DND-41 (cell line): ENCODE measurements around the gene KAZN.

Experiments used
- ATAC-seq: fragments of 200-7000 bp; cut with Tn5 transposase; 3 replicates; pipeline ENCODE4 v1.9.1; 2021; ENCODE audit warnings: low read depth; ENCODE audit not compliant: insufficient read depth
- DNase-seq: peaks from one replicate; pipeline ENCODE4 v3.0.0-alpha.2; 2020
- H2AFZ ChIP-seq: 2 replicates; pipeline ENCODE4 v1.6.0; 2012; ENCODE audit warnings: low read depth, low read length
- H3K27ac ChIP-seq: 2 replicates; pipeline ENCODE4 v1.5.1; 2012; ENCODE audit warnings: low read length, inconsistent platforms
- H3K27me3 ChIP-seq: fragments of 200-600 bp; sonication (generic); 2 replicates; pipeline ENCODE4 v1.6.0; 2012; ENCODE audit warnings: low read length, mild to moderate bottlenecking, inconsistent platforms; ENCODE audit not compliant: insufficient read depth, poor library complexity
- H3K36me3 ChIP-seq: 2 replicates; pipeline ENCODE4 v1.5.1; 2012; ENCODE audit warnings: low read length, inconsistent platforms; ENCODE audit not compliant: insufficient read depth
- H3K4me1 ChIP-seq: 2 replicates; pipeline ENCODE4 v1.5.1; 2012; ENCODE audit warnings: mild to moderate bottlenecking, low read length; ENCODE audit not compliant: insufficient read depth
- H3K4me2 ChIP-seq: 2 replicates; pipeline ENCODE4 v1.6.0; 2012; ENCODE audit warnings: mild to moderate bottlenecking, moderate library complexity, low read length, inconsistent platforms; ENCODE audit not compliant: insufficient read depth
- H3K4me3 ChIP-seq, 2 experiments: fragments of 200-600 bp in 1 of 2; shearing (Covaris generic) in 1 of 2; 2 replicates each; pipeline ENCODE4 v1.5.1; 2012 to 2016; ENCODE audit warnings: inconsistent platforms in 2 of 2, low read length in 2 of 2, mild to moderate bottlenecking in 2 of 2, low read depth in 1 of 2, moderate library complexity in 1 of 2
- H3K79me2 ChIP-seq: 2 replicates; pipeline ENCODE4 v1.6.0; 2012; ENCODE audit warnings: low read length, inconsistent platforms; ENCODE audit not compliant: insufficient read depth
- H3K9ac ChIP-seq: 2 replicates; pipeline ENCODE4 v1.6.0; 2012; ENCODE audit warnings: low read depth, mild to moderate bottlenecking, inconsistent platforms, low read length, moderate library complexity
- H3K9me3 ChIP-seq: 2 replicates; pipeline ENCODE4 v1.5.1; 2012; ENCODE audit warnings: low read length, moderate library complexity, mild to moderate bottlenecking, inconsistent platforms; ENCODE audit not compliant: insufficient read depth, severe bottlenecking
- H4K20me1 ChIP-seq: 2 replicates; pipeline ENCODE4 v1.6.0; 2012; ENCODE audit warnings: low read length; ENCODE audit not compliant: insufficient read depth
- EZH2 ChIP-seq: IDR thresholded peaks from 3 replicates; pipeline ENCODE4 v1.6.1; 2012; ENCODE audit warnings: borderline replicate concordance, low read depth, mild to moderate bottlenecking, moderate library complexity, low read length, inconsistent platforms; ENCODE audit not compliant: severe bottlenecking
- TF ChIP-seq, protein P1 (sequence below): IDR thresholded peaks from 2 replicates; pipeline ENCODE4 v1.5.1; 2012; ENCODE audit warnings: borderline replicate concordance, low read length, moderate library complexity, mild to moderate bottlenecking; ENCODE audit not compliant: poor library complexity, severe bottlenecking; ENCODE audit errors: extremely low read depth

The KAZN gene

DNA sequence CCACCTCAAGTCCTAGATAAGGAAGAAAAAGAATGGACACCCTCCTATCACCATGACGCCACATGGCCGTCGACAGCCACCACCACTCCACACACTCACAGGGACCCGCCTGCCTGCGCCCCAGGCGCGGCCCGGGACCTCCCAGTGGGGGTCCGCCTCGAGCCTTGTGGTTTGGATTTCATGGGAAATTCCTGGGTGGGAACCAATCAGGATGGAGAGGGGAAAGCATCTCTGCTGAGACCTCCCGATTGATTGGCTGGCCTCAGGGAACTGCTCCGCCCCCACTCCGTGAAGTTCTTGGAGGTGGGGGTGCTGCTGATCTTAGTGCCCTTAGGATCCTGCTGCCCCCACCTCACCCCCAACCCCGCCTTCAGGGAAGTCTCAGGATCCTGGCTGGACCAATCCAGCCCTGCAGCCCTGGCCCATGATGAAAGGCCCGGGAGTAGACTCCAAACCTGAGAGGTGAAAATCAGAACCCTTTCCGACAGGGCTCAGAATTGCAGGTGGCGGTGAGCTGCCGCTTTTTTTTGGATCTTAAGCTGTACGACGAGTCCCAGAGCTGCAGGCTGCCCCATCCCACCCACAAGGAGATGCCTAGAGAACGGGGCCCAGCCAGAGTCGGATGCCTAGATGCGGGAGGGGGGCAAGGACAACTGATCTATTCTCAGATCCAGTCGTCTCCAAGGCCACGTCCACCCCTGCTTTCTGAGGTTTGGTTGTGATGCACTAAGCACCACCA, 526.0 kb downstream of the KAZN start:
- Histone ChIP-seq H3K4me2 (no peak overlapping the region), H3K4me1 (no peaks in the 10 kb centered on the region), H3K9ac (no peak overlapping the region), H3K27me3 (no peaks in the 10 kb centered on the region), H4K20me1 (no peaks in the 10 kb centered on the region; the same call in 1 of the 2 replicates), H3K9me3 (no peaks in the 10 kb centered on the region), H3K79me2 (no peaks in the 10 kb centered on the region), H2AFZ (no peak overlapping the region), H3K4me3 (no peak overlapping the region), H3K36me3 (no peaks in the 10 kb centered on the region), H3K27ac (no peak overlapping the region)
- DNase-seq (no peak), ATAC-seq (no peak)
- no peak for TF ChIP-seq EZH2

DNA sequence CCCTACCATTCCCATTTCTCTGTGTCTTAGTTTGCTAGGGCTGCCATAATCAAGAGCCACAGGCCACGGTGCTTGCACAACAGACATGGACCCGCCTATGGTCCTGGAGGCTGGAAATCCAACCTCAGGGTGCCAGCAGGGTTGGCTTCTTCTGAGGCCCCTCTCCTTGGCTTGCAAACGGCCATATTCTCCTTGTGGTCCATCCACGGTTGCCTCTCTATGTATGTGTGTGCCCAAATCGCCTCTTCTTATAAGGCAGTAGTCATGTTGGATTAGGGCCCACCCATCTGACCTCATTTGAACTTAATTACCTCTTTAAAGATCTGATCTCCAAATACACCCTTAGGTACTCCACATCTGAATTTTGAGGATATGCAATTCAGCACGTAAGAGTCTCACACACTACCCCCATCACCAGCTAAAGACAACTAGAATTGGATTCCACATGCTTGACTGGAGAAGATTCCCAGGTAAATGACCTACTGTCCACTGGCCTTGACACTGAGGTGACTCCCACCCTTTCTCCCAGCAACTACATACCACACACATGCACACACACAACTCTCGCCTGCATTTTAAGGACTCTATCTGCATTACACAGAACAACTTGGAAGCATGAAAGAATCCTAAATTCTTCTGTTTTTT, 526.7 kb downstream of the KAZN start:
- TF ChIP-seq, protein P1, sequence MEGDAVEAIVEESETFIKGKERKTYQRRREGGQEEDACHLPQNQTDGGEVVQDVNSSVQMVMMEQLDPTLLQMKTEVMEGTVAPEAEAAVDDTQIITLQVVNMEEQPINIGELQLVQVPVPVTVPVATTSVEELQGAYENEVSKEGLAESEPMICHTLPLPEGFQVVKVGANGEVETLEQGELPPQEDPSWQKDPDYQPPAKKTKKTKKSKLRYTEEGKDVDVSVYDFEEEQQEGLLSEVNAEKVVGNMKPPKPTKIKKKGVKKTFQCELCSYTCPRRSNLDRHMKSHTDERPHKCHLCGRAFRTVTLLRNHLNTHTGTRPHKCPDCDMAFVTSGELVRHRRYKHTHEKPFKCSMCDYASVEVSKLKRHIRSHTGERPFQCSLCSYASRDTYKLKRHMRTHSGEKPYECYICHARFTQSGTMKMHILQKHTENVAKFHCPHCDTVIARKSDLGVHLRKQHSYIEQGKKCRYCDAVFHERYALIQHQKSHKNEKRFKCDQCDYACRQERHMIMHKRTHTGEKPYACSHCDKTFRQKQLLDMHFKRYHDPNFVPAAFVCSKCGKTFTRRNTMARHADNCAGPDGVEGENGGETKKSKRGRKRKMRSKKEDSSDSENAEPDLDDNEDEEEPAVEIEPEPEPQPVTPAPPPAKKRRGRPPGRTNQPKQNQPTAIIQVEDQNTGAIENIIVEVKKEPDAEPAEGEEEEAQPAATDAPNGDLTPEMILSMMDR = no peak
- TF ChIP-seq EZH2 = no peak
- Histone ChIP-seq H3K79me2 (no peaks in the 10 kb centered on the region), H3K9ac (no peak overlapping the region), H3K36me3 (no peaks in the 10 kb centered on the region), H3K4me3 (no peak overlapping the region), H3K4me1 (no peaks in the 10 kb centered on the region), H4K20me1 (no peaks in the 10 kb centered on the region; the same call in 1 of the 2 replicates), H3K27me3 (no peaks in the 10 kb centered on the region), H3K9me3 (no peaks in the 10 kb centered on the region), H3K27ac (no peak overlapping the region), H3K4me2 (no peak overlapping the region), H2AFZ (no peak overlapping the region)
- DNase-seq (no peak), ATAC-seq (no peak)

DNA sequence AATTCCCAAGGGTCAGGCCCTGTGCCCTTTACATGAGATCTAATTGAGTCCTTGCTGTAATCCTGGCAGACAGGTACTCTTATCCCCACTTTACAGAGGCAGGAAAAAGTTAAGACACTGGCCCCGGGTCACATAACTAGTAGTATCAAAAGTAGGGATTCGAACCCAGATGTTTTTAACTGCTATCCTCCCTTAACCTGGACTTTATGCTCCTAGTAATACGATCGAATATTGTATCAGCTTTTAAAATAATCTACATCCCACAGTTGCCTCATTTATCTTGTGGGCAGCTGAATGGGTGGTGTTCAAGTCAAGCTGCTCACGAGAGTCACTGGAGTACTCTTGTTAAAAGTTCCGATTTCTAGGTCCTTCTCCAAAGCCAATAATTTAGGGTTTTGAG, 529.6 kb downstream of the KAZN start:
- H4K20me1 ChIP-seq = no peaks in the 10 kb centered on the region
- no peaks in the 10 kb centered on the region for H3K9me3 ChIP-seq
- H3K79me2 ChIP-seq = no peaks in the 10 kb centered on the region
- no peak for DNase-seq
- no peak for ATAC-seq
- H3K9ac ChIP-seq = no peak overlapping the region
- no peak overlapping the region for H3K4me2 ChIP-seq
- TF ChIP-seq, protein P1 = no peak
- no peak for TF ChIP-seq EZH2
- no peak overlapping the region for H3K4me3 ChIP-seq
- H3K36me3 ChIP-seq = no peaks in the 10 kb centered on the region
- H3K27me3 ChIP-seq = peaks cover 2% of the 10 kb centered on the region
- H3K27ac ChIP-seq = no peak overlapping the region
- H2AFZ ChIP-seq = no peak overlapping the region
- no peaks in the 10 kb centered on the region for H3K4me1 ChIP-seq

DNA sequence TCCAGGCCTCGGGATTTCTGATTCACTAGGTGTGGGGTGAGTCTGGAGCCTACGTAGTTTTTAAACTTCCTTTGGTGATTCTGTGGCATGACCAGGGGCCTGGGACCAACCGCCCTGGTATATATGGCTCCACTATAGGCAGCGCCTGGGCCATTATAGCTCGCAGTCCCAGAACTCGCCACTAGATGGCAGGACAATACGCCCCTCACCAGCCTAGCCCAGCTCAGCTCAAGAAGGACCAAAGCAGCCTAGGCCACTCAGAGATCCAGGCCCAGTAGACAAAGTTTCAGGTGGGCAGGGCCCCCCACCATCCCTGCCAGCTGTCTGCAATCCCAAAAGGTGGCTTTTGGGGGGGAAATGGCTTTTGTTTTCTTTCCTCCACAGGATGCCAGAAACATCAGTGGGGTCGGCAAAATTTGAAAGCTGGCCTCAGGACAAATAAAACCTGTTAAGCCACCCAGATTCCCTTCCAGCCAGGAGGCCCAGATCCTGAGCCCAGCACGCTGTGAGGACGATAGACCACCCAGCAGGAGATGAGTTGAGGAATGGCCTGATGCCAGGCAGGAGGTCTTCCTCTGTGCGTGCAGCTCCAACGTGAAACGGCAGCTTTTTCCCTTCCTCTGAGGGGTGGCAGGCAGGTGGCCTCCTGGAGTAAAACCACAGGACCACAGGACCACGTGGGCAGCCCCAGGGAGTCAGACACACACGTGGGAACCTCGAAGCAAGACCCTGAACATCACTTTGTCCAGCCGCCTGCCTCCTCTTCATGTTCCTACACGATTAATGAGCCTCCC, 530.2 kb downstream of the KAZN start:
- Histone ChIP-seq H3K36me3 (no peaks in the 10 kb centered on the region), H3K27me3 (peaks cover 5% of the 10 kb centered on the region), H3K4me2 (no peak overlapping the region), H4K20me1 (no peaks in the 10 kb centered on the region), H3K9me3 (no peaks in the 10 kb centered on the region), H3K79me2 (no peaks in the 10 kb centered on the region), H2AFZ (no peak overlapping the region), H3K27ac (no peak overlapping the region), H3K9ac (no peak overlapping the region), H3K4me3 (no peak overlapping the region), H3K4me1 (no peaks in the 10 kb centered on the region)
- DNase-seq = peak; percentile 70
- no peak for TF ChIP-seq EZH2
- TF ChIP-seq, protein P1 = peak; percentile 95
- peak; percentile 99 for ATAC-seq
